K562 (cell line): ENCODE results near the gene SIGLEC6. TPM values are rescaled to one million over a fixed set of nuclear protein-coding genes. Genes with fewer than 3 reads are reported as not detected.

Experiments
- BRF1 ChIP-seq: IDR thresholded peaks from 3 replicates; pipeline ENCODE4 v1.6.1; 2011; ENCODE audit warnings: borderline replicate concordance, mild to moderate bottlenecking; ENCODE audit not compliant: insufficient read length; ENCODE audit errors: extremely low read depth
- MGA ChIP-seq: fragments of 450-650 bp; IDR thresholded peaks from 2 replicates; pipeline ENCODE4 v1.6.1; 2016; ENCODE audit warnings: mild to moderate bottlenecking, moderate library complexity
- NR2C2 ChIP-seq, 2 experiments: fragments of 200-800 bp in 1 of 2; sonication (Bioruptor generic) in 1 of 2; sonication (generic) in 1 of 2; formaldehyde crosslinking in 1 of 2; IDR thresholded peaks; 2 replicates each; pipeline versions ENCODE4 v1.6.1 to v1.8.0; 2016 to 2022; ENCODE audit warnings: mild to moderate bottlenecking in 1 of 2, missing compliant biosample characterization in 1 of 2, missing genetic modification characterization in 1 of 2, missing genetic modification reagents in 1 of 2
- RBM14 ChIP-seq: fragments of 200-400 bp; formaldehyde crosslinking; IDR thresholded peaks from 2 replicates; pipeline ENCODE4 v1.6.1; 2018; ENCODE audit warnings: low read depth, mild to moderate bottlenecking, low read length, moderate library complexity, borderline replicate concordance; ENCODE audit not compliant: insufficient read depth
- RCOR1 ChIP-seq, 2 experiments: IDR thresholded peaks; 2 replicates each; pipeline ENCODE4 v1.6.1; 2012; ENCODE audit warnings: low read depth in 2 of 2, low read length in 2 of 2, borderline replicate concordance in 1 of 2, improper control_type of control experiment in 1 of 2
- RFX1 ChIP-seq: fragments of 450-650 bp; IDR thresholded peaks from 2 replicates; pipeline ENCODE4 v1.6.1; 2016; ENCODE audit warnings: mild to moderate bottlenecking, moderate library complexity
- SREBF1 ChIP-seq: fragments of 150-350 bp; IDR thresholded peaks from 2 replicates; pipeline ENCODE4 v1.6.1; 2014; ENCODE audit warnings: antibody characterized with exemption, low read depth, low read length, borderline replicate concordance
- ZNF140 ChIP-seq: fragments of 250-450 bp; sonication (Bioruptor Pico); IDR thresholded peaks from 2 replicates; pipeline ENCODE4 v1.8.0; 2021; ENCODE audit warnings: moderate library complexity, mild to moderate bottlenecking, inconsistent platforms
- ZNF561 ChIP-seq: fragments of 450-650 bp; formaldehyde crosslinking; conservative IDR thresholded peaks from 2 replicates; pipeline ENCODE4 v1.4.0; 2020; ENCODE audit warnings: mild to moderate bottlenecking, moderate library complexity
- ZNF644 ChIP-seq: fragments of 200-800 bp; sonication (Bioruptor generic); IDR thresholded peaks from 2 replicates; pipeline ENCODE4 v1.6.1; 2016; ENCODE audit warnings: low read depth, missing genetic modification characterization, missing compliant biosample characterization
- polyA plus RNA-seq, 8 experiments: library from polyadenylated mRNA; depleted of rRNA in 4 of 8; stranded (reverse) in 5 of 8; unstranded in 3 of 8; fragments of >200 nt; fragmentation: Nextera tagmentation in 2 of 8; fragmentation: Illumina TruSeq in 1 of 8; extraction: Ambion mirVana in 2 of 8; extraction: Trizol in 1 of 8; gene quantifications; 2 replicates each; pipeline versions ENCODE4 v1.2.1 to v1.2.3, GENCODE V29; 2011 to 2014; ENCODE audit warnings: inconsistent platforms in 1 of 8, missing spikeins in 1 of 8
- total RNA-seq, 7 experiments: library from RNA; depleted of rRNA in 6 of 7; stranded (reverse); fragments of >200 nt in 6 of 7; fragmentation: Illumina TruSeq in 2 of 7; extraction: Trizol in 2 of 7; gene quantifications; 2 replicates each; pipeline versions ENCODE4 v1.2.1 to v1.2.3, GENCODE V29; 2011 to 2021; ENCODE audit warnings: low replicate concordance in 1 of 7
- TF ChIP-seq, protein P1 (sequence below): fragments of 450-650 bp; IDR thresholded peaks from 2 replicates; pipeline ENCODE4 v1.6.1; 2017; ENCODE audit warnings: antibody characterized with exemption, mild to moderate bottlenecking

Gene SIGLEC6
- total and polyA plus RNA-seq, 9 of the 15 experiments (the other 6 are each of a cell fraction or from before 2014, with no cell fraction given) = 0.03 to 17.5 (median 0.71) TPM

GRCh38 chr19:51524666-51525264 is 6.7 kb downstream of the SIGLEC6 start (continued):
- TF ChIP-seq ZNF644 (tag) (0 out of 2 replicates have a peak, but pooled peaks have one; percentile 27), SREBF1 (no peak), RBM14 (no peak), MGA (peak; percentile 50), ZNF561 (CRISPR knock-in tag) (no peak), RCOR1 (IDR thresholded peaks at IDR 0.05; ENCODE audit: borderline replicate concordance in 1 of 2, low read depth in 2 of 2, low read length in 2 of 2) (peak in 1 of 2 experiments; percentile 6; a peak in 1 of 4 replicates), BRF1 (no peak), ZNF140 (CRISPR knock-in tag) (no peak), NR2C2 (CRISPR knock-in tag; IDR thresholded peaks at IDR 0.05) (no peak), NR2C2 (tag; IDR thresholded peaks at IDR 0.05) (peak; percentile 16; the same call in 1 of the 2 replicates), RFX1 (no peak)
- TF ChIP-seq, protein P1, sequence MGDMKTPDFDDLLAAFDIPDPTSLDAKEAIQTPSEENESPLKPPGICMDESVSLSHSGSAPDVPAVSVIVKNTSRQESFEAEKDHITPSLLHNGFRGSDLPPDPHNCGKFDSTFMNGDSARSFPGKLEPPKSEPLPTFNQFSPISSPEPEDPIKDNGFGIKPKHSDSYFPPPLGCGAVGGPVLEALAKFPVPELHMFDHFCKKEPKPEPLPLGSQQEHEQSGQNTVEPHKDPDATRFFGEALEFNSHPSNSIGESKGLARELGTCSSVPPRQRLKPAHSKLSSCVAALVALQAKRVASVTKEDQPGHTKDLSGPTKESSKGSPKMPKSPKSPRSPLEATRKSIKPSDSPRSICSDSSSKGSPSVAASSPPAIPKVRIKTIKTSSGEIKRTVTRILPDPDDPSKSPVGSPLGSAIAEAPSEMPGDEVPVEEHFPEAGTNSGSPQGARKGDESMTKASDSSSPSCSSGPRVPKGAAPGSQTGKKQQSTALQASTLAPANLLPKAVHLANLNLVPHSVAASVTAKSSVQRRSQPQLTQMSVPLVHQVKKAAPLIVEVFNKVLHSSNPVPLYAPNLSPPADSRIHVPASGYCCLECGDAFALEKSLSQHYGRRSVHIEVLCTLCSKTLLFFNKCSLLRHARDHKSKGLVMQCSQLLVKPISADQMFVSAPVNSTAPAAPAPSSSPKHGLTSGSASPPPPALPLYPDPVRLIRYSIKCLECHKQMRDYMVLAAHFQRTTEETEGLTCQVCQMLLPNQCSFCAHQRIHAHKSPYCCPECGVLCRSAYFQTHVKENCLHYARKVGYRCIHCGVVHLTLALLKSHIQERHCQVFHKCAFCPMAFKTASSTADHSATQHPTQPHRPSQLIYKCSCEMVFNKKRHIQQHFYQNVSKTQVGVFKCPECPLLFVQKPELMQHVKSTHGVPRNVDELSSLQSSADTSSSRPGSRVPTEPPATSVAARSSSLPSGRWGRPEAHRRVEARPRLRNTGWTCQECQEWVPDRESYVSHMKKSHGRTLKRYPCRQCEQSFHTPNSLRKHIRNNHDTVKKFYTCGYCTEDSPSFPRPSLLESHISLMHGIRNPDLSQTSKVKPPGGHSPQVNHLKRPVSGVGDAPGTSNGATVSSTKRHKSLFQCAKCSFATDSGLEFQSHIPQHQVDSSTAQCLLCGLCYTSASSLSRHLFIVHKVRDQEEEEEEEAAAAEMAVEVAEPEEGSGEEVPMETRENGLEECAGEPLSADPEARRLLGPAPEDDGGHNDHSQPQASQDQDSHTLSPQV = peak; percentile 67
